GM18868 (cell line): ENCODE results near the gene ASAH2.
"Not testable (repeated sequence)": the region's sequence is repeated elsewhere in the genome, so short reads cannot be mapped to it uniquely, and the experiment has no call there.

Experiments used
- ATAC-seq: cut with Tn5 transposase; IDR thresholded peaks from one replicate; pipeline ENCODE4 v1.9.1; 2021; ENCODE audit warnings: mild to moderate bottlenecking, moderate library complexity; ENCODE audit not compliant: unreplicated experiment

The ASAH2 gene

GRCh38 chr10:50260791-50261281, 9.5 kb upstream of the ASAH2 start:
- ATAC-seq, result peak; percentile 98

- ATAC-seq, result no peak
These were observed 3.2 kb upstream of the ASAH2 start for GRCh38 chr10:50254479-50254878.

- ATAC-seq, result no peak
These were observed 1.0 kb downstream of the ASAH2 start for GRCh38 chr10:50250096-50250854.

GRCh38 chr10:50248598-50248997, 2.7 kb downstream of the ASAH2 start:
- ATAC-seq, result no peak

- ATAC-seq, result no peak
These were observed 3.3 kb downstream of the ASAH2 start for GRCh38 chr10:50248062-50248461.

- ATAC-seq, result no peak
These were observed 7.1 kb downstream of the ASAH2 start for GRCh38 chr10:50244201-50244600.

GRCh38 chr10:50242777-50243176, 8.5 kb downstream of the ASAH2 start:
- no peak for ATAC-seq

GRCh38 chr10:50241478-50241877, 9.8 kb downstream of the ASAH2 start:
- not testable (repeated sequence) for ATAC-seq

GRCh38 chr10:50234486-50234885, 16.8 kb downstream of the ASAH2 start:
- ATAC-seq, result no peak

- ATAC-seq, result no peak
These were observed 19.1 kb downstream of the ASAH2 start for GRCh38 chr10:50232261-50232639.

- ATAC-seq, result peak; percentile 73
These were observed 19.6 kb downstream of the ASAH2 start for GRCh38 chr10:50231515-50232260.

- no peak for ATAC-seq
These were observed 21.9 kb downstream of the ASAH2 start for GRCh38 chr10:50229460-50229859.

GRCh38 chr10:50228672-50229071, 22.6 kb downstream of the ASAH2 start:
- no peak for ATAC-seq

- no peak for ATAC-seq
These were observed 24.7 kb downstream of the ASAH2 start for GRCh38 chr10:50226610-50227009.

GRCh38 chr10:50224330-50224952, 26.9 kb downstream of the ASAH2 start:
- peak; percentile 98 for ATAC-seq

- ATAC-seq, result no peak
These were observed 29.1 kb downstream of the ASAH2 start for GRCh38 chr10:50222199-50222598.

- ATAC-seq, result no peak
These were observed 29.8 kb downstream of the ASAH2 start for GRCh38 chr10:50221470-50221869.

GRCh38 chr10:50219646-50220045, 31.7 kb downstream of the ASAH2 start:
- no peak for ATAC-seq

GRCh38 chr10:50219200-50219599, 32.1 kb downstream of the ASAH2 start:
- ATAC-seq, result no peak

- ATAC-seq, result peak; percentile 45
These were observed 34.4 kb downstream of the ASAH2 start for GRCh38 chr10:50216894-50217293.

GRCh38 chr10:50216418-50216817, 34.9 kb downstream of the ASAH2 start:
- ATAC-seq, result no peak

- no peak for ATAC-seq
These were observed 39.6 kb downstream of the ASAH2 start for GRCh38 chr10:50211670-50212069.
